Fibroblast of mammary gland (primary cell): ENCODE data around the gene PDSS2.

Experiments
- DNase-seq: peaks from one replicate; pipeline ENCODE4 v3.0.0-alpha.2; 2010; ENCODE audit warnings: low read depth
- H3K4me3 ChIP-seq: 2 replicates; pipeline ENCODE4 v1.5.1; 2011; ENCODE audit warnings: low read depth, mild to moderate bottlenecking, low read length, moderate library complexity; ENCODE audit not compliant: control insufficient read depth
- TF ChIP-seq, protein P1 (sequence below): conservative IDR thresholded peaks from 2 replicates; pipeline ENCODE4 v1.5.1; 2011; ENCODE audit warnings: low read depth, low read length, inconsistent platforms; ENCODE audit not compliant: control insufficient read depth, insufficient read depth

PDSS2 gene

GRCh38 chr6:107129370-107129925, 329.9 kb downstream of the PDSS2 start:
- DNase-seq: no peak
- TF ChIP-seq, protein P1, sequence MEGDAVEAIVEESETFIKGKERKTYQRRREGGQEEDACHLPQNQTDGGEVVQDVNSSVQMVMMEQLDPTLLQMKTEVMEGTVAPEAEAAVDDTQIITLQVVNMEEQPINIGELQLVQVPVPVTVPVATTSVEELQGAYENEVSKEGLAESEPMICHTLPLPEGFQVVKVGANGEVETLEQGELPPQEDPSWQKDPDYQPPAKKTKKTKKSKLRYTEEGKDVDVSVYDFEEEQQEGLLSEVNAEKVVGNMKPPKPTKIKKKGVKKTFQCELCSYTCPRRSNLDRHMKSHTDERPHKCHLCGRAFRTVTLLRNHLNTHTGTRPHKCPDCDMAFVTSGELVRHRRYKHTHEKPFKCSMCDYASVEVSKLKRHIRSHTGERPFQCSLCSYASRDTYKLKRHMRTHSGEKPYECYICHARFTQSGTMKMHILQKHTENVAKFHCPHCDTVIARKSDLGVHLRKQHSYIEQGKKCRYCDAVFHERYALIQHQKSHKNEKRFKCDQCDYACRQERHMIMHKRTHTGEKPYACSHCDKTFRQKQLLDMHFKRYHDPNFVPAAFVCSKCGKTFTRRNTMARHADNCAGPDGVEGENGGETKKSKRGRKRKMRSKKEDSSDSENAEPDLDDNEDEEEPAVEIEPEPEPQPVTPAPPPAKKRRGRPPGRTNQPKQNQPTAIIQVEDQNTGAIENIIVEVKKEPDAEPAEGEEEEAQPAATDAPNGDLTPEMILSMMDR: no peak
- no peak overlapping the region for H3K4me3 ChIP-seq

DNA sequence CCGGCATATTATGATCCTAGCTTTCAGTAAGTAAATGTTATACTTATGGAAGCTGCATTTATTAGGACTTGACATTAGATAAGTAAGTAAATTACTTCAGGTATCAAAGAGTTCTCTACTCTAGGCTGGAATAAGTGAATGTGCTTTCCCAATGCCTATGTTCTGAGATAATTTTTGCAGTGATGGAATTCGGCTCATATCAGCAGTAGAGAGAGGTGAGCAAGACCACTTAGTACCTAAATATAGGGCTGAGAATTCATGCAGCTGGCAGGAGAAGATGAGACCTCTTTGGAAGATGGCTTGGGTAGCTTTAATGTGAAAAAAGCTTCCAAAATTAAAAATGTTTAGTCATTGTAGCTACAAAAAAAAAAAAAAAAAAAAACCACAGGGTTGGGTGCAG, 330.8 kb downstream of the PDSS2 start:
- no peak for DNase-seq

DNA sequence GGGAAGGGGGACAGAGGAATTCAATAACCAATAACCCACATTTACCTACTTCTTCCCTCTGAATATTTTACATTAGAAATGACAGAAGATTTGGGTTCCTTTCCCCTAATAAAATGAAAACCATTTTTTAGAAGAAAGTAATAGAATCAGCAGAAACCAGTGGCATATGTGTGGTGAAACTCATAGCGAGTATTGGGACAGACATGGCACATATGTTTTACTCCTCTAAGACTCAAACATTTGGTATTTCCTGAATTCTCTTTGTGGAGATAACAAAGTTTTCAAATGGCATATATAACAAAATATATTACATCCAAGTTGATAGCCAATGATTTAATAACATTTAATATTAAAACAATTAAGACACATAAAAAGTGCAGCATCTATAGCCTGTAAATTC, 331.2 kb downstream of the PDSS2 start:
- TF ChIP-seq, protein P1: no peak
- peak; percentile 32 for DNase-seq
- H3K4me3 ChIP-seq: no peak overlapping the region

More for the DNA sequence above, 330.8 kb downstream of the PDSS2 start:
- TF ChIP-seq, protein P1: no peak
- H3K4me3 ChIP-seq: no peak overlapping the region

DNA sequence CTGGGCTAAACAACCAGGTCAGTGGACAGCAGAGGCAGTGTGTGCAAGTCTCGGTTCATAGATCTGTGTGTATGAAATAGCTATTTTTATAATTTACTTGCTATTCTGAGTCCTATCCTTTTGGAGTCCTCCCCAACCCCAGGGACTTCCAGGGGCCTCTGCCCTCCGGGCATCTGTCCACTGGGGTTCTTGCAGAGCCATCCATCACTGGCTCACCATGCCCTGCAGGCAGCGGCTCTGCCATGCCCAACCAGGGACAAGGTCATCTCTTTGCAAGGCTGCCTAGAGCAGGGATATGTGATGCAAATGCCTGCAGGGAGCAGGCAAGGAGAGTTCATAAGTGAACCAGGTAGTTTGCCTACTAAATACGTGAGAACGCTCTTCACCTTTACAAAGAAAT, 333.6 kb downstream of the PDSS2 start:
- DNase-seq: no peak
- TF ChIP-seq, protein P1: no peak
- H3K4me3 ChIP-seq: no peak overlapping the region

- DNase-seq: no peak
- TF ChIP-seq, protein P1: no peak
- no peak overlapping the region for H3K4me3 ChIP-seq
Observed at GRCh38 chr6:107124934-107125348, 334.4 kb downstream of the PDSS2 start.

- TF ChIP-seq, protein P1: no peak
- no peak overlapping the region for H3K4me3 ChIP-seq
- DNase-seq: no peak
Observed at GRCh38 chr6:107123501-107123900, 335.9 kb downstream of the PDSS2 start.

DNA sequence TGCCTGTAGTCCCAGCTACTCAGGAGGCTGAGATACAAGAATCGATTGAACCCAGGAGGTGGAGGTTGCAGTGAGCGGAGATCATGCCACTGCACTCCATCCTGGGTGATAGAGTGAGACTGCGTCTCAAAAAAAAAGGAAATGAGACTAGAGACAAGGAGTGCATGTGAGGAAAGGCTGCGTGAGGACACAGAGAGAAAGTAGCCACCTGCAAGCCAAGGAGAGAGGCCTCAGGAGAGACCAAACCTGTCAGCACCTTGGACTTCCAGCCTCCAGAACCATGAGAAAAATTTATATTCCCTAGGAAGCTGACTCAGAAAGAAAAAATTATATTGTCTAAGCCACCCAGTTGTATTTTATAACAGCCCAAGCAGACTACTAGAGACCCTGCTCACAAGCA, 336.6 kb downstream of the PDSS2 start:
- DNase-seq: no peak
- TF ChIP-seq, protein P1: no peak
- H3K4me3 ChIP-seq: no peak overlapping the region
